Activated CD4-positive, alpha-beta T cell treated with anti-CD3 and anti-CD28 coated beads, Interleukin-2, amount 50 U/mL, for 16 hours (primary cell): Measurements from ENCODE around the gene OGFR.

Experiments
- DNase-seq: peaks from one replicate; pipeline ENCODE4 v3.0.0-alpha.2; 2020

OGFR gene

DNA sequence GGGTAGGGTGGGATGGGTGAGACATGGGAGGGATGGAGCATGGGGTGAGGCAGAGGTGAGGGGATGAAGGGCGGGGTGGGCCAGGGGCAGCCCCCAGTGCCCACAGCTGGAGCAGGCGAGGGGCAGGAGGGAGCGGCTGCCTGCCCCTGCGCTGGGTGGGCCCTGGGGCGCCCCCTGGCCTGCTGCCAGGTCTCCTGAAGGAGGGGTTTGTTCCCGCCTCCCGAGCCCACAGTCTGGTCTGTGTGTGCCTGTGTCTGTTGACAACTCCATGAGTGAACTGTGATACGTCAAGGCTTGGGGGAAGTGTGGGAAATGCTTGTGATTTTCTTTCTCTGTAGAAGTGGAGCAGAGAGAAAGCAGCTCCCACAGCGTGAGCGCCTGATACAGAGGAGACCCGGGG, 19.2 kb upstream of the OGFR start:
- DNase-seq = no peak

GRCh38 chr20:62786157-62786556, 18.5 kb upstream of the OGFR start:
- DNase-seq = no peak

DNA sequence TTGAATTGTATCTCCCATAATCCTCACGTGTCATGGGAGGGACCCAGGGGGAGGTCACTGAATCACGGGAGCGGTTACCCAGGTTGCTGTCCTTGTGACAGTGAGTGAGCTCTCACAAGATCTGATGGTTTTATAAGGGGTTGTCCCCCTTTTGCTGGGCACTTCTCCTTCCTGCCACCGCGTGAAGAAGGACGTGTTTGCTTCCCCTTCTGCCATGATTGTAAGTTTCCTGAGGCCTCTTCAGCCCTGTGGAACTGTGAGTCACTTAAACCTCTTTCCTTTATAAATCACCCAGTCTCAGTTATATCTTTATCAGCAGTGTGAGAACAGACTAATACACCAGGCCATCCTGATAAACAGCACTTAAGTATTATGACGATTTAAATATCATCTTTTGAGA, 17.3 kb upstream of the OGFR start:
- no peak for DNase-seq

DNA sequence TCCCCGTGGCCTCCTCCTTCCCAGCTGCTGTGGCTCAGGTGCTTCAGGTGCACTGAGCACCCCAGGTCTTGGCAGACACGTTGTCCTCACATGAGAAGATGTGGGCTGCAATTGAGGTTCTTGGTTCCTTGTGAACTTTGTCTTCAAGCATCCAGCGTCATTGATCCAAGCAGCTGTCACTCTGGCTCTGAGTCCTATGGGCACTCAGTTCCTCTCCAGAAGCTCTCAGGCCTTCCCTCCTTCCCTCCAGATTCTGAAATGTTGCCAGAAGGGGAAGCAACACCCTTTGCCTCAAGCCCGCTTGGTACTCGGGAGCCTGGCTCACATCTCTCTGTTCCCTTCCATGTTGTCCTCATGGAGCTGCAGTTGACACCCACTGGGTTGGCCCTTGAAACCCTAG, 16.8 kb upstream of the OGFR start:
- DNase-seq = no peak

GRCh38 chr20:62788607-62789006, 16.0 kb upstream of the OGFR start:
- DNase-seq = no peak

- no peak for DNase-seq
Measured at GRCh38 chr20:62790075-62790474, 14.6 kb upstream of the OGFR start.

DNA sequence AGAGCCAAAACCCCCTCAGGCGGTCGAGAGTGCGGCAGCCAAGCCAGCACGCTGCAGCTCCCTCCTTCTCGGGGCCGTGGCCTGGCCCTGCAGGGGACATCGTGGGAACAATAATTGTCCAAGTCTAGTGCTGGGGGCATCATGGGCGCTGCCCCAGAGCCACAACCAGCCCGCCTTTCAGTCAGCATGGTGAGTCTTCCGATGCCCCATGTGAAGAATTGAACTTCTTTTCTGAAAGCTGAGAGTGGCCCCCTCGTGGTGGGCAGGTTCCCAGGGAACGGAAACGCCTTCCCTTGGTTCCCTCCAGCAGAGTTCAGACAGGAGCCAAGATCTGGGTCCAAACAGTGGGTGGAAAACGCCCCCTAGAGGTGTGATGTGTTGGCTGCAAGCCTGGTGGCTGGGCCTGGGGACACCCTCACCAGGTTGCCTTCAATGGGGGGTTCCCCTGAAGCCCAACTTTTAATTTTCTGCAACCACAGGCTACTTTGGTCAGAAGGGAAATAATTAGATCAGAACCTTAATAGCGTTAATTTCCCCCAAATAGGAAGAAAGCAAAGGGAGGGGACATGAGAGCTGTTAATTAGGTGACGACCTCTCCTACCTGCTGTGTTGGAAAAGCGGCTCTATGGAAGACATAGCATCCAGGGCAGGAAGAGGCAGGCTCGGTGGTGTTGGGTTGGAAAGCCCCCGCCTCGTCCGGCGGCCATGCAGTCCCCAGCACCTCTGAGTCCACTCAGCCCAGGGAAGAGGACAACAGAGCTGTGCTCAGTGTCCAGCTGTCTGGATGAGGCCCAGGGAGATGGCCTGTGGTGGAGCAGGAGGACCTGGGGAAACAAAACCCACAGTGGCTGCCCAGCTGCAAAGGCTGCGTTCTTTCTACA, 13.1 kb upstream of the OGFR start:
- DNase-seq = peak; percentile 85

DNA sequence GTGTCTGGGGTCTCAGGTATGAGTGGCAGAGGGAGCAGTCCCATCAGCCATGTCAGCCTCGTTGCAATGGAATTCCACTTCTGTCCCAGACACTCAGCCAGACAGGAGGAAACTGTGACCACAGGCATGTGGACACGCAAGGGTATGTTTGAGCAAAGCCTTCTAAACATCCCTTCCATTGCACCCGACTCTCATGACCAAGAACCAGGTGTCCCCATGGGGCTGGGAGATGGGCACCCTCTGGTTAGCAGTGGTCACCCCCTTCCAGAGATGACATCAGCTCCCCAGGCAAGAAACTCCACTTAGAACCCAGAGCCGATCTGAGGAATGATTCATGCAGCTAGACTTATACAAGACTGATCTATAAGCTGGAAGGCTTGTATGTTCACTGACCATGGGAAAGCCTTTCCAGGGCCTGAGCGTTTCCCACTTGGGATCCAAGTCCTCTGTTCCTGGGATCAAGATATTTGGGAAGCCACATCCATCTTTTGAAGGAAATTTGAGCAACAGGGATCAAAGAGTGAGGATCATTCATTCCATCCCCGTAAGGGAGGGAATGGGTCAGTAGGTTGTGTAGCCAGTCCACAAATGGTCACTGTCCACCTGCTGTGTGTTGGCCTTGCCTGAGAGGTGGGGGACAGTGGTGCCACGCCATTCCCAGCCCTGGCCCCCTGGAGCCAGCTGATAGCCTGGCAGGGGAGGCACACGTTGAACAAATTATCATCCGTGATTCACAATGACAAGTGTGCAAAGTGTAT, 12.3 kb upstream of the OGFR start:
- DNase-seq = no peak

DNA sequence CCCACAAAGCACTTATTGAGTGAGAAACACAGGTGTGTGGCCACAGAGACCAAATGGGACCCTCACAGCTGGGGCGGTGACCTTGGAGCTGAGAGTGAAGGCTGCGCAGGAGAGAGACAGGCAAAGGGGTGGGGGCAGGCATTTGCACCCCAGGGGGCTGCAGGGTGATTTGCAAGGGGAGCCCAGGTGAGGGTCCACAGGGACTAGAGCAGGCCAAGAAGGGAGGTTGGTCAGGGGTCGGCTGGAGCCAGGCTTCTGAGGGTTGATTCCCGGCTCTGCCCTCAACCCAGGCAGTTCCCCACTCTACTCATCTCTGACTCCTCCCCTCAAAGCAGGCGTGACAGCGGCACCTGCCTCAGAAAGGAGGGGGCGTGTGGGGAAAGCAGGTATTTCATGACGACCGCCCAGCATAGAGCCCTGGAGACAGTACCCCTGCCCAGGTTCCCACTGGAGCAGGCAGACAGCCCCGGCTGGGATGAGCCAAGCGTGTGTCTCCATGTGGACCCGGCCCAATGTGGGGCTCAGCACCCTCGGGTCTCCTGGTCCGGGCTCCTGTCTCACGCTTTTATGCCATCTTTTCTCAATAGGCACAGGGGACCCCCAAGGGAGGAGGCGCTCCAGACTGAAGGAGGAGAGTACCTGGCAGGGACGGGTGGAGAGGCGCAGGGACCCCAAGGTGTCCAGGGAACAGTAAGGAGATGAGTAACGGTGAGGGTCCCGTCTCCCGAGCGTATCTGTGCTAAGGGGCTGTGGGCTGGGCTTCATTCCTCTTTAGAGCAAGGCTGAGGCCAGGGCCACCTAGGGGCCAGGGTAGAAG, 11.5 kb upstream of the OGFR start:
- no peak for DNase-seq

- DNase-seq = no peak
Measured at GRCh38 chr20:62793757-62794006, 11.0 kb upstream of the OGFR start.

DNA sequence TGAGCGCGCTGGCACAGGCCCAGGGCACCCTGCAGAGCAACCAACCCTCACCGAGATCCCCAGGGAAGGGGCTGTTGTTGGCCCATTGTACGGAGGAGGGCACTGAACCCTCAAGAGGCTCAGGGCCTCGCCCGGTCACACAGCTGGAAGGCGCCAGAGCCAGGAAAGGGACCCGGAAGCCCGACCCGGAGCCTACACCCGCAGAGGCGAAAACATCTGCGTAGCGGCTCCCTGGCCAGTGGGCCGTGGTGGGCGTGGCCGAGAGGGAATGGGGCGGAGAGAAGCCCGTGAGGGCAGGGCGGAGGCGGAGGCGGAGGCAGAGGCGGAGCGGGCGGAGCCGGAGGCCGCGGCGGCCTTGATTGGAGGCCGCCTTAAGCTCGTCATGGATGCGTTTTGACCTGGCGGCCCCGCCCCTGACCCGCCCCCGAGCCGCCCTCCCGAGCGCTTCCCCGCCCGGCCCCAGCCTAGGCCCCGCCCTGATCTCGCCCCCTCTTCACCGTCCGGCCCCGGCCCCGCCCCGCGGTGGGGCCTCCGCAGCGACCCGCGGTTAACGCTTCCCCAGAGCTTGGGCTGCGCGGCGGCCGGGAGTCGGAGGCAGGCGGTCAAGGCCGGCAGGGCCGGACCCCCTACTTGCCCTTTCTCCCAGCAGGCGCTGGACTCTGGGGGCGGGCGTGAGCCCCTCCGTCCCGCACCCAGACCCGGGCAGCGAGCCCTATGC, 10.5 kb upstream of the OGFR start:
- DNase-seq = peak; percentile 98

GRCh38 chr20:62795023-62795761, 9.4 kb upstream of the OGFR start:
- DNase-seq = peak; percentile 66

DNA sequence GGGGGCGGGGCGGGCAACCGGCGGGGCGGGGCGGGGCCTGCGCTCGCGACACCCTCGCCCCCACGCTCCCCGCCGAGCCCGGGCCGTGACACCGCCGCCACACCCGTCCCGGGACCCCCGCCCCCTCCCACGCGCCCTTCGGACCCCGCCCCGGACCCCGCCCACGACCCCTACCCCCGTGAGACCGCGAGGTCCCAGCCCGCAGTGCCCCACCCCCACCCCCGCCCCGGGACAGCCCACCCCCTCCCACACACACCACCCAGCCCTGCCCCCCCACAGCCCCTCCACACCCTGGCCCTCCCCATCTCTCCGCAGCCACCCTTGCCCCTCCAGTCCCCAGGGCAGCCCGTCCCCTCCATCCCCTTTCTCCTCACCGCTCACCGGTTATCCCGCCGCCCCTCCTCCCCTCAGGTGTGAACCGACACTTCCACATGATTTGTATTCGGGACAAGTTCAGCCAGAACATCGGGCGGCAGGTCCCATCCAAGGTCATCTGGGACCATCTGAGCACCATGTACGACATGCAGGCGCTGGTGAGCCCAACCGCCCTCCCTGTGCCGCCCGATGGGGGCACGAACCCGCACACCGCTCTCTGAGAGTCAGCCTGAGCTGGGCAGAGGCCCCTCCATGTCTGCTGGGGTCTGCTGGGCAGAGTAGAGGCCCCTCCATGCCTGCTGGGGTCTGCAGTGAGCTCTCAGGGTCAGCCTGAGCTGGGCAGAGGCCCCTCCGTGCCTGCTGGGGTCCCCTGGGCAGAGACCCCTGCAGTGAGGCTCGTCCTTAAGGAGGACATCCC, 7.7 kb upstream of the OGFR start:
- no peak for DNase-seq

DNA sequence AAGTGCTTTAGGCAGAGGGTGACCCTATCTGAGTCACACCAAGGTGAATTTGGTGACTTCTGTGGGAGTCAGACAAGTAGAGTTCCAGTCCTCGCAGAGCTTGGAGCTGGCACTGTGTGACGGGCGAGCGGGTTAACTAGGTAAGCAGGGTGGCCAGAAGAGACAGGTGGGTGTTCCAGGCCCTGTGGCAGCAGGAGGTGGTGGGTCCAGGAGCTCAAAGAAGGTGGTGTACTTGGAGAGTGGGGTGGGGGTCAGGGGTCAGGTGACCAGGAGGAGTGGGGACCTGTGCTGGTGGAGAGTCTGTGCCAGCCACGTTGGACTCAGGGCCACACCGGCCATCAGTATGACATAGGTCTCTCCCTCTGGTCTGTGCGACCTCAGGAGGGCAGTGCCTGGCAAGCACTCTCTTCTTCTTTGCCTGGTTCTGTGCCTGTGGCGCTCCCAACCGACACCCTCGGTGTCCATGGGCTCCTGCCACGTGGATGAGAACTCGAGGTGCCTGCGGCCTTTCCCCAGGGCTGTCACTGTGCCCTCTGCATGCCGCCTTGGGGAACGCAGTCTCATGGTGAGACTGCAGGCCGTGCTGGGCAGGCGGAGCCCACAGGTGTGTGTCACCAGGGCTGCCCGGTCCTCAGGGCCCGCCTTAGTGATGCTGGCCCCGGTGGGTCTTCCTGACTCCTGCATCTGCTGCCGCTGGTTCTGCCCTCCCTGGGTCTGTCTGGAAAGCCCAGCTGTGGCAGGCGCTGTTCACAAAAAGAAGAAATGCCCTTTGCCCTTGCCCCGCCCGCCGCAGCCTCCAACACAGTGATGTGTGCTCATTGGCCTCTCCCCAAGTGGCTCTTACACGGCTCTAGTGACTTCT, 6.7 kb upstream of the OGFR start:
- no peak for DNase-seq

GRCh38 chr20:62799036-62799435, 5.6 kb upstream of the OGFR start:
- DNase-seq = no peak

DNA sequence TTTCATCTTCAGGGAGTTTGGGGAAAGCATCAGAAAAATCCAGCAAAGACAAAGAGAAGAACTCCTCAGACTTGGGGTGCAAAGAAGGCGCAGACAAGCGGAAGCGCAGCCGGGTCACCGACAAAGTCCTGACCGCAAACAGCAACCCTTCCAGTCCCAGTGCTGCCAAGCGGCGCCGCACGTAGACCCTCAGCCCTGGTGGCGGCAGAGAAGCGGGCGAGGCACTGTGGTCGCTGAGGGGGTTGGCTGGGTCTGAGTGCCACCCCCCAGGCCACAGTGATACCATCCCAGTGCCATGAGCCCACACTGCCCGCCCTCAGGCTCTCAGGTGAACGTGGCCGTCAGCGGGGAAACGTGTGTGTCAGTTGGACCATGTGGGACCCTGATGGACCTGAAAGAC, 5.2 kb upstream of the OGFR start:
- DNase-seq = no peak

DNA sequence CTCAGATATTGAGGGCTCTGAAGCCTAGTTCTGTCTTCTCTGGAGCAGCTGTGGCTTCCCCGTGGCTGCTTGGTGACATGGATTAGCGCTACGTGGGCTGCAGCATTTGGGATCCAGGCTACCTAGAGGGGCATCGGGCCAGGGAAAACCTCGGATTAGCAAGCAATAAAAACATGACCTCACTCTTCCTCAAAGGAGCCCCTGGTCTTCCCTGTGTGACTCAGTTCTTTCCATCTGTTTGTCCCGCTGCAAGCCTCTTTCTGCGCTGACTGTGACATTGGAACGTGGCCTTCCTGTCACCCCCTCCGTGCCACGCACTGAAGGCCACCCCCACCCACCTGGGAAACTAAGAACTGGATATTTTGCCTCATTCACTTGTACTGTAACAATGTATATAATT, 4.8 kb upstream of the OGFR start:
- no peak for DNase-seq

DNA sequence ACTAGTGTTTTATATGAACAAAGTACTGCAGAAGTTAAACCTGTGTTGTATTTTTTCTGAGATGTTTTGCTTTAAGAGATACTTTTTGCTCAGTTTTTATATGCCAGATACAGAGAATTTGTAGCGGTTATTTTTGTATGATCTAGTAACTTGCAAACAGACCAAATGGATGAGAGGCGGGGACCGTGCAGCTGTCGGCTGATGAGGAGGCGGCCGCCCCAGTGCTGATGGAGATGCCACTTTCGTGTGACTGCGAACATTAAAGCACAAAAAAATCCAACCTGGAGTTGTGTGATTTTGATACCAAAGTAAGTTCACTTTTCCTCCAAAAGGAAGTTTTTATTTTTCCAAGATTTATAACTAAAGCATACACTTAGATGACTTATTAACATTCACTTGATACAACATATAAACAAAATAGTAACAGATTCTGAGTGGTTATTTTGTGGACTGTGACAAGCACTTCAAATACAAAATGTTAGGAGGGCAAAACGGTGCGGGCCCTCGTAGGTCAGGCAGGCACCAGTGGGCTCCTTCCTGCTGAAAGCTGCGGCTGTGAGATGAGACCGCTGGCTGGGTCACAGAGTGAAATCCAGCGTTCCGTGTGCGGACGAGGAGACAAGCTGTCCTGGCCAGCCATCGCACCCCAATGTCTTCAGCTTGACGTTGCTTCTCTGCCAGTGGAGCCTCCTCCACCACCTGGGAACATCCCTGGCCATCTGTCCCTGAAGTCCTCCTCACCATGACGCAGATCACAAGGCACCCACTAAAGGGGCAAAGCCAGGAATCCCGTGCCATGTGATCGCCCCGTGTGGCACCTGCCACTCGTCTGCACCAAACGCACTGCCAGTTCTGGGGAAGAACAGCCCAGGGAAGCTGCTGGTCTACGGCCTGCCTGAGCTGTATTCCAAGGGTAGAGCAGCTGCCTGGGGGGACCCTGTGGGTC, 4.0 kb upstream of the OGFR start:
- DNase-seq = no peak

DNA sequence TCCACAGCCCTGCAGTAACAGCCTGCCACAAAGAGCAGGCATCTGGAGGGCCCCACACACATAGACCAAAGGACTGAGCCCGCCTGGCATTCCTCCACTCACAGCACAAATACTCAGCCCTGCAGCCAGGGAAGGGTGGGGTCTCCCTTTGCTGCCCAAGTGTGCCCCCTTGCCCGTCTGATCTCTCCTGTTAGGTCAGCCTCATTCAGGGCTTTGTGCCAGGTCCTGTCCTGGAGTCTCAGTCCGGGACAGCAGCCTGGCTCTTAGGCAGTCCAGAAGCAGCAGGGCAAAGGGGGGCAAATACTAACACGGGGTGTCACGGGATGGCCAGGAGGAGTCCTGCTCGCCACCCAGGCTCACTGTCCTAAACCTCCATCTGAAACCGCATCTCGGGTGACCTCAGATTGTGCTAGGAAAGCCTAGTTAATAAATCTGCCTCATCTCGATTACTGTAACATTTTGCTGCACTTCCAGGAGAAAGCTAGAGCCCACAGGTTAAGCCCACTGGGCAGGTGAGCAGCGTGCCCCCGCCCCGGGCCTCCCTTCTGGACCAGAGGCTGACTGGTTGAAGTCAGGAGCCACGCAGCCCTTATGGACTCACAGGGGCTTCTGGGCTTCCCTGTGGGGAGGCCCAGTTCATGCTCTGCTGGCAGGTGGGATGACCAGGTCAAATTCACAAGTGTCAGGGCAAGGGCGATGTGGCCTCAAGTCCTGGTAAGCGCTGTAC, 3.2 kb upstream of the OGFR start:
- no peak for DNase-seq
